ENCODE measurements around the gene NPAS2.

Gene NPAS2

DNA sequence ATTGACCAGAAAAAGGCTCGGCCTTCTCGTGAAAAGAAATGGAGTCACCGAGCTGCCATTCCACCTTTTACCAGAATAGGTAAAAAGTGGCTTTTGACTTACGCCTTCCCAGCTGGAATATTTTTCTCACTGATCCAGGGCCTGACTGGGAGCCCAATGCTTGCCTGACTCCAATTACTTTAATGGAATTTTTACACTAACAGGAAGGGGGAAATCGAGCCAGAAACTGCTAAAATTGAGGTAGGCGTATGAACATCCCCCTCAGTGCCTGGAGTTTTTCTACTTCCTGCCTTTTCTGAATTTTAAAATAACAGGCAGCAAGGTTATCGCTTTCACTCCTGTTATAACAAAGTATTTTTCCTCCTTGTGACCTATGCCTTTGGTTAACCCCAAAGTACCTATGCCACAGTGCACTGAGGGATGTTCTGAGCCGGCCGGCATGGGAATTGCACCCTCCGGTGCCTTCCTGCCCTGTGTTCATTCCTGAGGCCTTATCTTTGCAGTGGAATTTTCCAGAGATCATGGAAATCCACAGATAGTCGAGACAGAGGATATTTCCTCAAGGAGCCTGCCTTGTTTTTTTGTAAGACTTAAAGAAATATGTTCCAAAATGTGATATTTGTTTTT is 163.9 kb downstream of the NPAS2 start:
- no peak for DNase-seq (ENCODE audit: extremely low read depth, low read depth)
- TF ChIP-seq, protein P1, sequence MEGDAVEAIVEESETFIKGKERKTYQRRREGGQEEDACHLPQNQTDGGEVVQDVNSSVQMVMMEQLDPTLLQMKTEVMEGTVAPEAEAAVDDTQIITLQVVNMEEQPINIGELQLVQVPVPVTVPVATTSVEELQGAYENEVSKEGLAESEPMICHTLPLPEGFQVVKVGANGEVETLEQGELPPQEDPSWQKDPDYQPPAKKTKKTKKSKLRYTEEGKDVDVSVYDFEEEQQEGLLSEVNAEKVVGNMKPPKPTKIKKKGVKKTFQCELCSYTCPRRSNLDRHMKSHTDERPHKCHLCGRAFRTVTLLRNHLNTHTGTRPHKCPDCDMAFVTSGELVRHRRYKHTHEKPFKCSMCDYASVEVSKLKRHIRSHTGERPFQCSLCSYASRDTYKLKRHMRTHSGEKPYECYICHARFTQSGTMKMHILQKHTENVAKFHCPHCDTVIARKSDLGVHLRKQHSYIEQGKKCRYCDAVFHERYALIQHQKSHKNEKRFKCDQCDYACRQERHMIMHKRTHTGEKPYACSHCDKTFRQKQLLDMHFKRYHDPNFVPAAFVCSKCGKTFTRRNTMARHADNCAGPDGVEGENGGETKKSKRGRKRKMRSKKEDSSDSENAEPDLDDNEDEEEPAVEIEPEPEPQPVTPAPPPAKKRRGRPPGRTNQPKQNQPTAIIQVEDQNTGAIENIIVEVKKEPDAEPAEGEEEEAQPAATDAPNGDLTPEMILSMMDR (IDR thresholded peaks at IDR 0.05; ENCODE audit: low read depth, low read length): no peak; the same call in 1 of the 2 replicates

DNA sequence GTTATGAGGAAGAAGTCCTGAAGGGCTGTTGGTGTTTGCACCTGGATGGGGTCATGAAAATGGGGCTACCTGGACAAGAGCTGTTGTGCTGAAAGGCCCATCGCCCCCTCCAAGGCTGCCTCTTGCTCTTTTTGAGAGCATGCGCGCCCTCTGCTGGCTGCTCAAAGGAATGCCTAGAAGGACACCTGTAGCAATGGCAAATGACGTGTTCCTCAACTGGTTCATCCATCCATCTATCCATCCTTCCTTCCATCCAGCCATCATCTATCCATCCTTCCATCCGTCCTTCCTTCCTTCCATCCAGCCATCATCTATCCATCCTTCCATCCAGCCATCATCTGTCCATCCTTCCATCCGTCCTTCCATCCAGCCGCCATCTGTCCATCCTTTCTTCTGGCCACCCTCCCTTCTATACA is 165.0 kb downstream of the NPAS2 start:
- DNase-seq (ENCODE audit: extremely low read depth, low read depth): peak; percentile 42
- TF ChIP-seq, protein P1 (IDR thresholded peaks at IDR 0.05; ENCODE audit: low read depth, low read length): peak; percentile 88

DNA sequence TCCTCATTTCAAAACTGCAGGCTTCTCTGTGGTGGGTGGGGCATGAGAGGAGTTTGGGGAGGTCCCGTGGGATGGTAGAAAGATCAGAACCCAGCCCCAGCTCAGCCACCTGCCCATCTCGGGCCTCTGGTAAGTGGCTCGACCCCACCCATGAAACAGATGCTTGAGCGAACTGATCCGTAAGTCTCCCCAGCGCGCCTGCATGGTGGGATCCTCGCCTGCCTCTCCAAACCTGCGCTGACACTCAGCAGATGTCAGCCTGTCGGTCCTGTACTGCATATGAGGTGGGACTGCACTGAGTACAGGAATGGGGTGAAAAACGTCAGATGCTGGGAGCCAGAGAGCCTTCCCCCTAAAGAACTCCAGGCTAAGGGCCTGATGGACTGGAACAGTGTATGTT is 166.2 kb downstream of the NPAS2 start:
- DNase-seq (ENCODE audit: extremely low read depth, low read depth): no peak

DNA sequence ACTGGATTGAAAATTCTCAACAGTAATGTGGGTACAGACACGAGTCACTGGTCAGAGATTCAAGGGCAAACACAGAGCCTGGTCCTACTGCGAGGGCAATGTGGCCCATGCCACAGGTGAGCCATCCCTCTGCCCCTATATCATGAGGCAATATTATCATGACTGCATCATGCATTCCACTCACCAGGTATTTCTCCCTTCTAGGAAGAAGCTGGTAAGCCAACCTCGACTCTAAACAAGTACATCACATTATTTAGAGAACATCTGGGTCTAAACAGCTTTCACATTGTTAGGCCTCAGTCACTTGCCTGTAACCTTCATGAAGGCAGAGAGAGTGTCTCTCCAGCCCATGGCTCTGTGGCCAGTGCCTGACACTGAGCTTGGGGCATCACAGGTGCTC is 167.6 kb downstream of the NPAS2 start:
- DNase-seq (ENCODE audit: extremely low read depth, low read depth): no peak
- TF ChIP-seq, protein P1 (IDR thresholded peaks at IDR 0.05; ENCODE audit: low read depth, low read length): no peak

More for the DNA sequence above, 166.2 kb downstream of the NPAS2 start:
- TF ChIP-seq, protein P1 (IDR thresholded peaks at IDR 0.05; ENCODE audit: low read depth, low read length): no peak

DNA sequence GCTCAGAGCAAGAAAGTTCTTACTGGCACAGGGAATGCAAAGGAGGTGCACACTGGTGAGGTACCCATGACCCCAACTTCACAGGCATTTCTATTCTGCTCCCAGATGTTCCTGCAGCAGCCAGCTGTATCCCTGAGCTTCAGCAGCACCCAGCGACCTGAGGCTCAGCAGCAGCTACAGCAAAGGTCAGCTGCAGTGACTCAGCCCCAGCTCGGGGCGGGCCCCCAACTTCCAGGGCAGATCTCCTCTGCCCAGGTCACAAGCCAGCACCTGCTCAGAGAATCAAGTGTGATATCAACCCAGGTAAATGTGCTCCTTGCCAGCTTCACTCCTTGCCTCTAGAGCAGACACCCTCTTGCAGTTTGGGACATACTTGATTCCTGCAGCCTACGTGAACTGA is 168.0 kb downstream of the NPAS2 start:
- DNase-seq (ENCODE audit: extremely low read depth, low read depth): no peak
- TF ChIP-seq, protein P1 (IDR thresholded peaks at IDR 0.05; ENCODE audit: low read depth, low read length): no peak

DNA sequence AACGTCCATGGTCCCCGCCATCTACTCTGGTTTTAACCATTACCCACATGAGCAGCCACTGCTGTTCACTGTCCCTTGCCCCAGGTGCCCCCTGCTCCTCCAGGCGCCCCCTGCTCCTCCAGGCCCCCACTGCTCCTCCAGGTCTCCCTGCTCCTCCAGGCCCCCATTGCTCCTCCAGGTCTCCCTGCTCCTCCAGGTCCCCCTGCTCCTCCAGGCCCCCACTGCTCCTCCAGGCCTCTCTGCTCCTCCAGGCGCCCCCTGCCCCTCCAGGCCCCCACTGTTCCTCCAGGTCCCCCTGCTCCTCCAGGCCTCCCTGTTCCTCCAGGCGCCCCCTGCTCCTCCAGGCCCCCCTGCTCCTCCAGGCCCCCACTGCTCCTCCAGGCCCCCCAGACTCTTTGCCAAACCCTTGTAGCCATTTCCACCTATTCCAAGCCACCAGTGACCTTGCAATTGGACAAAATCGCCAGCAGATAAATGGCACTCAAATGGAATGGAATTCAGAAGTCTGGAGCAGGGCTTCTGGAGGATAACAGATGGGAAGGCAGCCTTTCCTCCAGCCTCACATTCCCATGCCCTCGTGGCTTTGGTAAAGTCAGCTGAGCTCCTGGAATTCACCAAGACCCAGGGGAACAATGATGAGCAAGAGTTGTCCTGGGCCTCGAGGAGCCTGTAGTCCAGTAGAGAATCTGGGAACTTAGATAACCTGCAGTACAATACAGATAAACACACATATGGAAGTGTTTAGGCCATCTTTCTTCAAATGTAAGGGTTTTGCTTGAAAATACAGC is 168.9 kb downstream of the NPAS2 start:
- DNase-seq (ENCODE audit: extremely low read depth, low read depth): no peak
- TF ChIP-seq, protein P1 (IDR thresholded peaks at IDR 0.05; ENCODE audit: low read depth, low read length): no peak

DNA sequence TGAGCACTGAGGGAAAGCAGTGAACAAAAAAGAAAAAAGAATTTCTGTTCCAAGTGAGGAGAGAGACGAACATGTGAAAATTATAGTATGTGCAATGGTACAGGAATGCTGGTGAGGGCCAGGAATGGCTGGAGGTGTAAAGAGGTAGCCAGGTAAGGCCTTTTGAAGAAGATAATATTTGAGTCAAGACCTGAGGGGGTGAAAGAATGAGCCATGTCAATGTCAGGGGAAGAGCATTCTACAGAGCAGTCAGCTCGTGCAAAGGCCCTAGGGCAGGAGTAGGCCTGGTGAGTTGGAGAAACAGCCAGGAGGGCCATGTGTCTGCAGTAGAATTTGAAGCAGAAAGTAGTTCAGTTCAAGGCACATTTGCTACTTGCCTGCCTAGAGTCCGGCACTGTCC is 169.7 kb downstream of the NPAS2 start:
- TF ChIP-seq, protein P1 (IDR thresholded peaks at IDR 0.05; ENCODE audit: low read depth, low read length): no peak
- no peak for DNase-seq (ENCODE audit: extremely low read depth, low read depth)

Measured in AG09319 (cell line).